ENCODE measurements around the gene UBQLN3. TPM values are rescaled to one million over a fixed set of nuclear protein-coding genes. Genes with fewer than 3 reads are reported as not detected.

The UBQLN3 gene
- total and polyA plus RNA-seq, 2 of the 4 experiments (the other 2 are of a cell fraction), result not detected

DNA sequence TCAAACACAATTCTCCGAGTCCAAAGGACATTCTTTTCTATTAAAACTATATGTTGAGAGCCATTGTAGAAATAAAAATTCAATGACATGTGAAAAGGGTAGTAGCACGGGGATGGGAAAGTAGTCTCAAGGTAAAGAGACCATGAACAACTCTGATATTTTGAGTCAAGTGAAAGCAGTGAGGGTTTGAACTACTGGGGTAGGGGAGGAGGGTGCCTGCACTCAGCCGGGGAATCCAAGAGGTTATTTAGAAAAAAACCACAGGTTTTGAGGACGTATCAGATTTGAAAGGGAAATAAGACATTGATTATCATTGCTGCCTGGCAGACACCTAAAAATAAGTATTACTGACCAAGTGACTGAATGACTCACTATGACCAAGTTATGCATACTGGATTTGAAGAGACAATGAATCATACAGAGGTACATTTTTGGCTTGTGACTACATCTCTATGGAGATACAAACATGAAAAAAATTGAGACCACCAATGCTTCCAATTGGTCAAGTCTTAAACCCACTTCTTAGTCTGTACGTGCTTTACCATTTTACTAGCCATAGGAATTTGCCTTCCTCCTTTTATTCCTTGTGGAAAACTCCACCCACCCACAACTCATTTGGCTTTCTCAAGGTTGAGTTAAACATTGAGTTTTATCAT is 40.8 kb upstream of the UBQLN3 start:
- H3K27me3 ChIP-seq (ENCODE audit: control insufficient read depth, insufficient read depth, low read length), result no peaks in the 10 kb centered on the region
- H3K79me1 ChIP-seq (ENCODE audit: low read depth in 1 of 2, low read length in 2 of 2), result no peaks in the 10 kb centered on the region
- no TSS peak for BruUV-seq (replicated peaks)
- no peak overlapping the region for H3K14ac ChIP-seq (replicated peaks; ENCODE audit: low read depth, low read length)
- no peak overlapping the region; the same call in 1 of the 2 replicates for H3K4ac ChIP-seq (ENCODE audit: low read depth, low read length)
- CTCF ChIA-PET, result interaction anchor here (1.5 kb wide), 1 partner anchor 74 kb away, joined by 7 read pairs; no protein-coding TSS in a partner anchor
- no CpG with 5 or more reads among the region's 5 CpGs for WGBS, 2 experiments (ENCODE audit: extremely low coverage in 2 of 2, insufficient read length in 1 of 2)
- DNase-seq (peak; percentile 91), ATAC-seq (ENCODE audit: low read depth) (peak; percentile 72)
- no peak overlapping the region for H2AFZ ChIP-seq (replicated peaks; ENCODE audit: low read length, poor library complexity)
- H3K4me1 ChIP-seq (ENCODE audit: control insufficient read depth, insufficient read depth, low read length), result no peaks in the 10 kb centered on the region
- no peak overlapping the region for H4K5ac ChIP-seq (ENCODE audit: low read depth, low read length)
- H3K56ac ChIP-seq (ENCODE audit: extremely low read depth, insufficient read depth, low read length), result no peak overlapping the region
- H3K9ac ChIP-seq (ENCODE audit: low read depth, low read length), result no peak overlapping the region
- no peaks in the 10 kb centered on the region for H4K20me1 ChIP-seq (ENCODE audit: insufficient read depth, low read length)
- no peak overlapping the region for H2AK5ac ChIP-seq (ENCODE audit: low read depth, low read length)
- no peak overlapping the region for H2AK9ac ChIP-seq (replicated peaks; ENCODE audit: low read depth, low read length, poor library complexity)
- peak overlapping the region; percentile 34 for H2BK5ac ChIP-seq (ENCODE audit: low read depth, low read length, poor library complexity, severe bottlenecking)
- no peak overlapping the region for H2BK120ac ChIP-seq (ENCODE audit: low read depth, low read length)
- H2BK20ac ChIP-seq (ENCODE audit: low read depth, low read length), result no peak overlapping the region; the same call in 1 of the 2 replicates
- H4K91ac ChIP-seq (ENCODE audit: insufficient read depth, low read depth, low read length), result no peak overlapping the region
- no peak overlapping the region for H3K27ac ChIP-seq (ENCODE audit: insufficient read depth, low read length)
- no peak overlapping the region; the same call in 1 of the 2 replicates for H3K4me2 ChIP-seq (ENCODE audit: low read depth, low read length)
- TF ChIP-seq CHD1 (IDR thresholded peaks at IDR 0.05; ENCODE audit: low read depth, low read length) (no peak), BHLHE40 (IDR thresholded peaks at IDR 0.05; ENCODE audit: low read depth, low read length) (peak; percentile 40; the same call in 1 of the 2 replicates), MXI1 (IDR thresholded peaks at IDR 0.05; ENCODE audit: borderline replicate concordance, low read depth, low read length) (no peak), FOS (IDR thresholded peaks at IDR 0.05; ENCODE audit: low read depth, low read length) (peak; percentile 88), POLR2A (IDR thresholded peaks at IDR 0.05; ENCODE audit: low read depth, low read length) (no peak), NFE2L2 (IDR thresholded peaks at IDR 0.05; ENCODE audit: low read depth, low read length) (no peak), RFX5 (IDR thresholded peaks at IDR 0.05; ENCODE audit: low read depth, low read length) (no peak), RAD21 (IDR thresholded peaks at IDR 0.05; ENCODE audit: low read length) (no peak), RCOR1 (IDR thresholded peaks at IDR 0.05; ENCODE audit: insufficient replicate concordance, low read length) (no peak), USF2 (IDR thresholded peaks at IDR 0.05; ENCODE audit: low read depth, low read length) (no peak), CEBPB (IDR thresholded peaks at IDR 0.05; ENCODE audit: low read depth, low read length) (no peak)
- TF ChIP-seq, protein P1, sequence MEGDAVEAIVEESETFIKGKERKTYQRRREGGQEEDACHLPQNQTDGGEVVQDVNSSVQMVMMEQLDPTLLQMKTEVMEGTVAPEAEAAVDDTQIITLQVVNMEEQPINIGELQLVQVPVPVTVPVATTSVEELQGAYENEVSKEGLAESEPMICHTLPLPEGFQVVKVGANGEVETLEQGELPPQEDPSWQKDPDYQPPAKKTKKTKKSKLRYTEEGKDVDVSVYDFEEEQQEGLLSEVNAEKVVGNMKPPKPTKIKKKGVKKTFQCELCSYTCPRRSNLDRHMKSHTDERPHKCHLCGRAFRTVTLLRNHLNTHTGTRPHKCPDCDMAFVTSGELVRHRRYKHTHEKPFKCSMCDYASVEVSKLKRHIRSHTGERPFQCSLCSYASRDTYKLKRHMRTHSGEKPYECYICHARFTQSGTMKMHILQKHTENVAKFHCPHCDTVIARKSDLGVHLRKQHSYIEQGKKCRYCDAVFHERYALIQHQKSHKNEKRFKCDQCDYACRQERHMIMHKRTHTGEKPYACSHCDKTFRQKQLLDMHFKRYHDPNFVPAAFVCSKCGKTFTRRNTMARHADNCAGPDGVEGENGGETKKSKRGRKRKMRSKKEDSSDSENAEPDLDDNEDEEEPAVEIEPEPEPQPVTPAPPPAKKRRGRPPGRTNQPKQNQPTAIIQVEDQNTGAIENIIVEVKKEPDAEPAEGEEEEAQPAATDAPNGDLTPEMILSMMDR (conservative IDR thresholded peaks at IDR 0.05; ENCODE audit: low read depth, low read length), result no peak
- H4K8ac ChIP-seq (ENCODE audit: low read depth in 2 of 2, low read length in 2 of 2), result peak overlapping the region in 1 of 2 experiments; percentile 28; a peak in 1 of 4 replicates
- no peak overlapping the region for H3K4me3 ChIP-seq (ENCODE audit: insufficient read depth, low read depth, low read length)
- in situ Hi-C loops (cut with MboI; ENCODE audit: low sequenced_read_pairs) (no loop called here), dilution Hi-C loops (cut with HindIII; ENCODE audit: low sequenced_read_pairs, unreplicated experiment) (no loop called here), intact Hi-C loops (cut with micrococcal nuclease) (no loop called here)
- no peak overlapping the region for H2BK15ac ChIP-seq (ENCODE audit: low read depth, low read length)
- no peak overlapping the region for H3K18ac ChIP-seq (ENCODE audit: low read depth, low read length)
- POLR2A ChIA-PET (ENCODE audit: unreplicated experiment), result no interaction called here
- no peaks in the 10 kb centered on the region for H3K9me3 ChIP-seq (ENCODE audit: control insufficient read depth, insufficient read depth, low read length)
- H3K23ac ChIP-seq (ENCODE audit: low read depth, low read length), result no peak overlapping the region
- no peaks in the 10 kb centered on the region for H3K36me3 ChIP-seq (ENCODE audit: control insufficient read depth, insufficient read depth, low read length)
- no peaks in the 10 kb centered on the region for H3K9me1 ChIP-seq (ENCODE audit: insufficient read depth, low read length)
